MCF 10A (cell line): ENCODE data around the gene VWA3B. TPM values are rescaled to one million over a fixed set of nuclear protein-coding genes. Genes with fewer than 3 reads are reported as not detected.

Experiments used
- BruUV-seq: library from RNA; stranded (reverse); fragments of 400-500 nt; replicated peaks from 2 replicates; lab custom pipeline; 2021; lab: Mats Ljungman, UMichigan
- CTCF ChIA-PET: fragments of 300-600 bp; sonication (Branson Sonifier 250); formaldehyde crosslinking; extraction: SDS; loops from one replicate; lab custom pipeline; 2021; ENCODE audit warnings: antibody characterized with exemption, inconsistent platforms; lab: Yijun Ruan, JAX
- POLR2A ChIA-PET: fragments of 300-600, 350-650 bp; sonication (Branson Sonifier 250); formaldehyde crosslinking; extraction: SDS; loops from one replicate; lab custom pipeline; 2020; ENCODE audit warnings: antibody characterized with exemption, inconsistent platforms; lab: Yijun Ruan, JAX
- DNase-seq: peaks from one replicate; pipeline ENCODE4 v3.0.0-alpha.2; 2018; ENCODE audit not compliant: unreplicated experiment
- H3K27ac Mint-ChIP-seq: one replicate; pipeline ENCODE4 v1.8.0; 2022; ENCODE audit warnings: mild to moderate bottlenecking, low read depth, mixed read lengths; ENCODE audit not compliant: unreplicated experiment
- H3K27me3 Mint-ChIP-seq: one replicate; pipeline ENCODE4 v1.8.0; 2022; ENCODE audit warnings: mixed read lengths; ENCODE audit not compliant: insufficient read depth, unreplicated experiment
- H3K36me3 Mint-ChIP-seq: one replicate; pipeline ENCODE4 v1.8.0; 2022; ENCODE audit warnings: mild to moderate bottlenecking, moderate library complexity, mixed read lengths; ENCODE audit not compliant: insufficient read depth, unreplicated experiment
- H3K4me1 Mint-ChIP-seq: one replicate; pipeline ENCODE4 v1.8.0; 2022; ENCODE audit warnings: mixed read lengths; ENCODE audit not compliant: insufficient read depth, unreplicated experiment
- H3K4me3 Mint-ChIP-seq: one replicate; pipeline ENCODE4 v1.8.0; 2022; ENCODE audit warnings: mild to moderate bottlenecking, moderate library complexity, mixed read lengths; ENCODE audit not compliant: unreplicated experiment
- H3K9me3 Mint-ChIP-seq: one replicate; pipeline ENCODE4 v1.8.0; 2022; ENCODE audit warnings: mixed read lengths; ENCODE audit not compliant: unreplicated experiment
- intact Hi-C: fragments of 100-400 bp; cut with micrococcal nuclease; formaldehyde crosslinking; loops from 2 replicates; pipeline ENCODE4 v1.14.1; 2022
- total RNA-seq: library from RNA; stranded (reverse); gene quantifications from 2 replicates; pipeline ENCODE4 v1.2.3, GENCODE V29; 2022
- TF ChIP-seq, protein P1 (sequence below): fragments of 200-600 bp; IDR thresholded peaks from one replicate; pipeline ENCODE4 v1.8.0; 2022; ENCODE audit warnings: antibody characterized with exemption, mild to moderate bottlenecking; ENCODE audit not compliant: unreplicated experiment

Gene VWA3B
- total RNA-seq, 1 experiment from 2014 or later, result not detected

DNA sequence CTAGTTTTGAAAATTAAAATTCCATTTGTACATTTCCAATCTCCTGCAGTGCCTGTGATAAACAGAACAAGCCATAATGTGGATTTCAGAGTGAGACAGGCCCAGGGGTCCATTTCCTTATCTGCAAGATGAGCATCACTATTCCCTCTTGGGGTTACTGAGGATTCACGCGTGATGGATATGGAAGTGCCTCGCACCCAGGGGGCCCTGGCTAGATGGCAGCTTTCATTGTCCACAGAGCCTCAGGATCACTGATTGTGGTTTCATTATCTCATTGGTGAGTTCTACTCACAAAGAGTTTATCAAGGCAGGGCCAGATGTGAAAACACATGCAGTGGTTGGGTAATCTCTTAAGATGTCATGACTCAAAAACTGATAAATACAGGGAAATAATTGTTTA lies 270.9 kb downstream of the VWA3B start:
- BruUV-seq, result no TSS peak
- ChIA-PET POLR2A (no interaction called here), CTCF (no interaction called here)
- TF ChIP-seq, protein P1, sequence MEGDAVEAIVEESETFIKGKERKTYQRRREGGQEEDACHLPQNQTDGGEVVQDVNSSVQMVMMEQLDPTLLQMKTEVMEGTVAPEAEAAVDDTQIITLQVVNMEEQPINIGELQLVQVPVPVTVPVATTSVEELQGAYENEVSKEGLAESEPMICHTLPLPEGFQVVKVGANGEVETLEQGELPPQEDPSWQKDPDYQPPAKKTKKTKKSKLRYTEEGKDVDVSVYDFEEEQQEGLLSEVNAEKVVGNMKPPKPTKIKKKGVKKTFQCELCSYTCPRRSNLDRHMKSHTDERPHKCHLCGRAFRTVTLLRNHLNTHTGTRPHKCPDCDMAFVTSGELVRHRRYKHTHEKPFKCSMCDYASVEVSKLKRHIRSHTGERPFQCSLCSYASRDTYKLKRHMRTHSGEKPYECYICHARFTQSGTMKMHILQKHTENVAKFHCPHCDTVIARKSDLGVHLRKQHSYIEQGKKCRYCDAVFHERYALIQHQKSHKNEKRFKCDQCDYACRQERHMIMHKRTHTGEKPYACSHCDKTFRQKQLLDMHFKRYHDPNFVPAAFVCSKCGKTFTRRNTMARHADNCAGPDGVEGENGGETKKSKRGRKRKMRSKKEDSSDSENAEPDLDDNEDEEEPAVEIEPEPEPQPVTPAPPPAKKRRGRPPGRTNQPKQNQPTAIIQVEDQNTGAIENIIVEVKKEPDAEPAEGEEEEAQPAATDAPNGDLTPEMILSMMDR, result no peak
- H3K4me3 Mint-ChIP-seq, result no peak overlapping the region
- H3K9me3 Mint-ChIP-seq, result peaks cover under 1% of the 10 kb centered on the region
- H3K27me3 Mint-ChIP-seq, result no peaks in the 10 kb centered on the region
- no peak for DNase-seq
- intact Hi-C loops, result no loop called here
- no peaks in the 10 kb centered on the region for H3K36me3 Mint-ChIP-seq
- H3K4me1 Mint-ChIP-seq, result peaks cover 5% of the 10 kb centered on the region
- no peak overlapping the region for H3K27ac Mint-ChIP-seq

DNA sequence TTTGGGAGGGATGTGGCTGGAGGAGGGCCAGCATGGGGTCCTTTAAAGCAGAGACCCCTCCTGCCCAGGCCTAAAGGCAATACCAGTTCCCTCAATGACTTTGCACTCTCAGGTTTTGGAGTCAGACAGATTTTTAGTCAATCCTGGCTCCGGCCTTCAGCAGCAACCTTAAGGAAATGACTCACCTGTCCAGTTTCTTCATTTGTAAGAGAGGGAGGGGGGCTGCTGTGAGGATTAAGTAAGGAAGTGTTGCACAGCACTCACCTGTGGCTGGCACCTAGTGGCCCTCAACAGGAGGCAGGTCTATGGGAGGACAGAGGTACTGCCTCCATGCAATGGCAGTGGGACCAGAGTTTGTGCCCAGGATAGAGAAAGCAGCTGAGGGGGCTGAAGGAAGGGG lies 273.0 kb downstream of the VWA3B start:
- BruUV-seq, result no TSS peak
- peaks cover 5% of the 10 kb centered on the region for H3K4me1 Mint-ChIP-seq
- no peak overlapping the region for H3K27ac Mint-ChIP-seq
- H3K4me3 Mint-ChIP-seq, result no peak overlapping the region
- POLR2A ChIA-PET, result interaction anchor here (0.5 kb wide), 1 partner anchor 64 kb away, joined by 3 read pairs; no protein-coding TSS in a partner anchor
- intact Hi-C loops, result no loop called here
- CTCF ChIA-PET, result no interaction called here
- no peaks in the 10 kb centered on the region for H3K27me3 Mint-ChIP-seq
- TF ChIP-seq, protein P1, result no peak
- peaks cover 7% of the 10 kb centered on the region for H3K9me3 Mint-ChIP-seq
- peak; percentile 78 for DNase-seq
- no peaks in the 10 kb centered on the region for H3K36me3 Mint-ChIP-seq

Other genes with a start within 250 kb of the VWA3B start
- gene TMEM131, start 91.2 kb upstream of the VWA3B start, total RNA-seq, result 42.2 and 42.8 TPM in 2 replicates